ENCODE data around the gene SPOCK3. TPM values are rescaled to one million over a fixed set of nuclear protein-coding genes. Genes with fewer than 3 reads are reported as not detected.

SPOCK3 gene
- total and polyA plus RNA-seq, 11 donors, result 0.06 to 3.0 (median 1.1) TPM; not detected in 1

DNA sequence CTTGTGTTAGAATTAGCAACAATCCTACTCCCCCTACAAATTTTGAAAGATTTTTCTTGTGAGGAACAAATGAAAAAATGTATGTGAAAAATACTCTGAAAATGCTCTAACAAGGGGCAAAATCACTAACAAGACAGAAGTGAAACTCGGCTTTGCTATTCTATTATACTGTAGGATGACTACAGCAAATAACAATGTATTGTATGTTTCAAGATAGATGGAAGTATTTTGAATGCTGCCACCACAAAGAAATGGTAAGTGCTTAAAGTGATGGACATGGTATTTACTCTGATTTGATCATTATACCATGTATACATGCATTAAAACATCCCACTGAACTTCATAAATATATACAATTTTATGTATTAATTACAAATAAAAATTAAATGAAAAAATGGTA lies 192.8 kb downstream of the SPOCK3 start:
- DNase-seq (no peak), ATAC-seq (no peak)
- TF ChIP-seq, protein P1, sequence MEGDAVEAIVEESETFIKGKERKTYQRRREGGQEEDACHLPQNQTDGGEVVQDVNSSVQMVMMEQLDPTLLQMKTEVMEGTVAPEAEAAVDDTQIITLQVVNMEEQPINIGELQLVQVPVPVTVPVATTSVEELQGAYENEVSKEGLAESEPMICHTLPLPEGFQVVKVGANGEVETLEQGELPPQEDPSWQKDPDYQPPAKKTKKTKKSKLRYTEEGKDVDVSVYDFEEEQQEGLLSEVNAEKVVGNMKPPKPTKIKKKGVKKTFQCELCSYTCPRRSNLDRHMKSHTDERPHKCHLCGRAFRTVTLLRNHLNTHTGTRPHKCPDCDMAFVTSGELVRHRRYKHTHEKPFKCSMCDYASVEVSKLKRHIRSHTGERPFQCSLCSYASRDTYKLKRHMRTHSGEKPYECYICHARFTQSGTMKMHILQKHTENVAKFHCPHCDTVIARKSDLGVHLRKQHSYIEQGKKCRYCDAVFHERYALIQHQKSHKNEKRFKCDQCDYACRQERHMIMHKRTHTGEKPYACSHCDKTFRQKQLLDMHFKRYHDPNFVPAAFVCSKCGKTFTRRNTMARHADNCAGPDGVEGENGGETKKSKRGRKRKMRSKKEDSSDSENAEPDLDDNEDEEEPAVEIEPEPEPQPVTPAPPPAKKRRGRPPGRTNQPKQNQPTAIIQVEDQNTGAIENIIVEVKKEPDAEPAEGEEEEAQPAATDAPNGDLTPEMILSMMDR (IDR thresholded peaks at IDR 0.05), result no peak
- TF ChIP-seq POLR2A (IDR thresholded peaks at IDR 0.05), result no peak
- no peak overlapping the region for H3K4me3 ChIP-seq
- H3K4me1 ChIP-seq, result no peaks in the 10 kb centered on the region
- no peaks in the 10 kb centered on the region for H3K27me3 ChIP-seq
- H3K9me3 ChIP-seq, result no peaks in the 10 kb centered on the region
- intact Hi-C loops (cut with DNase I), result no loop called here
- H3K36me3 ChIP-seq, result no peaks in the 10 kb centered on the region
- no peak overlapping the region for H3K27ac ChIP-seq
- WGBS, 4 donors, result 65 to 70% (median 69%) methylated on average over 1 of the region's 1 CpG

DNA sequence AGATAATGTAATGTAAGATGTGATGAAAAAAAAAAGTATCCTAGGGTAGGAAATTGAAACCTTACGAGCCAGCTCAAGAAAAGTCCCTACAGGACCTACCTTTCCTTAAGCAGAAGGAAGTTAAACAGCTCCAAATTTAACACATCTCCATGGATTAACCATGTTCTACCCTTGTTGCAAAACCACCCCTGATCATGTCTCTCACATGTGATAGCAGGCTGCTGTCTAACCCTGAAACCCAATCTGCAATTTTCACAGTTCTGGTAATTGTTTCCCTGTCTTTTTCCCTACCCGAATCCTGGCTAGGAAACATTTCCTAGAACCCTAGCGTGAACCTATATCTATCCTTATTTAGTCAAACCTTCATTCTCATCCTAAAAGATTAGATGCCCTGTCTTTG lies 198.9 kb downstream of the SPOCK3 start:
- 62 to 88% (median 77%) methylated on average over 3 of the region's 3 CpGs for WGBS, 4 donors
- ATAC-seq, result no peak
- intact Hi-C loops (cut with DNase I), result no loop called here

DNA sequence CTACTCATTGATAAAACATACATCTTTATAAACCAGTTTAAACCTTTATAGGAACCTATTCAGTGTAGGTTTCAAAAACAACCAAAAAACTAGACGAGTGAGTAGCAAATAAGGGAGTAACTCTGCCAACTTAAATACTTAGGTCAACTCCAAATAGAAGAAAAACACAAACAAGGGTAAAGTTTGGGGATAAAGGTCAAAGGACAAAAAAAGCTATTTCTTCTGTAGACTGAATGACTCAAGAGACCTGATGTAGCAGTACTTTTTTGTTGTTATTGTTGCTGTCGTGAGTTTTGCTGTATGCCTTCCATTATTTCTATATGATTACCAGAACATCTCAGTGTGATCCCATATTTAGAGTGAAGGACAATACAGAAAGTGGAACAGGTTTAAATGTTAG lies 199.3 kb downstream of the SPOCK3 start:
- no peaks in the 10 kb centered on the region for H3K36me3 ChIP-seq
- no peaks in the 10 kb centered on the region for H3K27me3 ChIP-seq
- no peaks in the 10 kb centered on the region for H3K9me3 ChIP-seq
- no peak for TF ChIP-seq POLR2A (IDR thresholded peaks at IDR 0.05)
- TF ChIP-seq, protein P1 (IDR thresholded peaks at IDR 0.05), result no peak
- intact Hi-C loops (cut with DNase I), result no loop called here
- H3K27ac ChIP-seq, result no peak overlapping the region
- ATAC-seq (no peak), DNase-seq (no peak)
- WGBS, 4 donors, result 49 to 71% (median 64%) methylated on average over 2 of the region's 2 CpGs
- no peak overlapping the region for H3K4me3 ChIP-seq
- no peaks in the 10 kb centered on the region for H3K4me1 ChIP-seq

More for the DNA sequence above, 198.9 kb downstream of the SPOCK3 start:
- Histone ChIP-seq H3K9me3 (no peaks in the 10 kb centered on the region), H3K36me3 (no peaks in the 10 kb centered on the region), H3K27me3 (no peaks in the 10 kb centered on the region), H3K4me3 (no peak overlapping the region), H3K4me1 (no peaks in the 10 kb centered on the region), H3K27ac (no peak overlapping the region)
- TF ChIP-seq, protein P1 (IDR thresholded peaks at IDR 0.05), result no peak
- no peak for TF ChIP-seq POLR2A (IDR thresholded peaks at IDR 0.05)
- no peak for DNase-seq

DNA sequence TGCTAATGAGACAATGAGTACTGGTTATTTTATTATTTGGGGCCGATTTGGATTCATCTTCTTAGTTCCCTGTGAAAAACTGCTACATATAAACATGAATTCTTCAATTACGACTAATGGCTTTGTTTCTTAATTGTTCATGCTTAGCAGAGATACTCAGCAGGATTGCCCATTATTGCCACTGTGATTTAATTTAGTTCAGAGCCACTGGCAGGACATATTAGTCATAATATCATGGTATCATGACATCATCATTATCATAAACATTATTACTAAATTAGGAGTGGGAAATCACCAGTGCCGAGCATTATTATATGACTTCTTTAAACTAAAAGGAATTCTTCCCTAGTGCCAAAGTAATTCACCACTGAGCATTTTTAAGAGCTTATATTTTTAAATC lies 201.4 kb downstream of the SPOCK3 start:
- no peaks in the 10 kb centered on the region for H3K4me1 ChIP-seq
- 79 to 86% (median 83%) methylated on average over 3 of the region's 3 CpGs for WGBS, 4 donors
- no peak for TF ChIP-seq POLR2A (IDR thresholded peaks at IDR 0.05)
- TF ChIP-seq, protein P1 (IDR thresholded peaks at IDR 0.05), result no peak
- ATAC-seq, result no peak
- intact Hi-C loops (cut with DNase I), result no loop called here
- no peaks in the 10 kb centered on the region for H3K9me3 ChIP-seq
- no peaks in the 10 kb centered on the region for H3K27me3 ChIP-seq
- H3K27ac ChIP-seq, result no peak overlapping the region
- no peak overlapping the region for H3K4me3 ChIP-seq
- no peak for DNase-seq
- H3K36me3 ChIP-seq, result no peaks in the 10 kb centered on the region
